G401 (cell line): ENCODE results near the gene MATN4. TPM values are rescaled to one million over a fixed set of nuclear protein-coding genes. Genes with fewer than 3 reads are reported as not detected.

ENCODE experiments used
- DNase-seq: peaks from one replicate; pipeline ENCODE4 v3.0.0-alpha.2; 2015; ENCODE audit warnings: low spot score
- in situ Hi-C: cut with HindIII; loops from 2 replicates; pipeline ENCODE4 v1.10.0; 2016; ENCODE audit warnings: low sequenced_read_pairs, mixed read lengths
- total RNA-seq: library from RNA; depleted of rRNA; stranded (reverse); fragments of >200 nt; shearing (Covaris generic); gene quantifications from 2 replicates; pipeline ENCODE4 v1.2.3, GENCODE V29; 2014

MATN4 gene
- total RNA-seq, 1 experiment from 2014 or later, result not detected

GRCh38 chr20:45318386-45318939 lies 10.4 kb upstream of the MATN4 start:
- in situ Hi-C loops, result loop anchor here (25.0 kb wide), 2 partner anchors 169 to 444 kb away; no protein-coding TSS in a partner anchor
- DNase-seq, result no peak

GRCh38 chr20:45317826-45318225 lies 9.7 kb upstream of the MATN4 start:
- DNase-seq, result no peak
- in situ Hi-C loops, result loop anchor here (25.0 kb wide), 2 partner anchors 169 to 444 kb away; no protein-coding TSS in a partner anchor

GRCh38 chr20:45316150-45317080 lies 8.3 kb upstream of the MATN4 start:
- DNase-seq, result no peak
- in situ Hi-C loops, result loop anchor here (25.0 kb wide), 2 partner anchors 171 to 446 kb away; no protein-coding TSS in a partner anchor

GRCh38 chr20:45315672-45316071 lies 7.6 kb upstream of the MATN4 start:
- no peak for DNase-seq
- in situ Hi-C loops, result loop anchor here (25.0 kb wide), 2 partner anchors 172 to 447 kb away; no protein-coding TSS in a partner anchor

GRCh38 chr20:45313943-45314342 lies 5.8 kb upstream of the MATN4 start:
- DNase-seq, result no peak
- in situ Hi-C loops, result loop anchor here (25.0 kb wide), 2 partner anchors 173 to 448 kb away; no protein-coding TSS in a partner anchor

GRCh38 chr20:45313065-45313695 lies 5.1 kb upstream of the MATN4 start:
- in situ Hi-C loops, result loop anchor here (25.0 kb wide), 2 partner anchors 174 to 449 kb away; no protein-coding TSS in a partner anchor
- DNase-seq, result no peak

- no peak for DNase-seq
- in situ Hi-C loops, result loop anchor here (25.0 kb wide), 2 partner anchors 175 to 450 kb away; no protein-coding TSS in a partner anchor
These were observed 4.1 kb upstream of the MATN4 start for GRCh38 chr20:45312241-45312640.

GRCh38 chr20:45311589-45312211 lies 3.6 kb upstream of the MATN4 start:
- DNase-seq, result peak; percentile 36
- in situ Hi-C loops, result loop anchor here (25.0 kb wide), 2 partner anchors 176 to 451 kb away; no protein-coding TSS in a partner anchor

- no peak for DNase-seq
- in situ Hi-C loops, result loop anchor here (25.0 kb wide), 2 partner anchors 178 to 453 kb away; no protein-coding TSS in a partner anchor
These were observed 976 bp upstream of the MATN4 start for GRCh38 chr20:45309075-45309474.

GRCh38 chr20:45307076-45307640 lies 941 bp downstream of the MATN4 start:
- in situ Hi-C loops, result loop anchor here (25.0 kb wide), 2 partner anchors 180 to 455 kb away; no protein-coding TSS in a partner anchor
- no peak for DNase-seq

- in situ Hi-C loops, result loop anchor here (25.0 kb wide), 2 partner anchors 181 to 456 kb away; no protein-coding TSS in a partner anchor
- DNase-seq, result no peak
These were observed 1.6 kb downstream of the MATN4 start, which contains the start of gene RBPJL for GRCh38 chr20:45306431-45306982. Gene RBPJL, plus strand, starts transcription at chr20:45306840. Its CDS starts 83 bp downstream, at chr20:45306923.

GRCh38 chr20:45305262-45305661 lies 2.8 kb downstream of the MATN4 start:
- in situ Hi-C loops, result loop anchor here (25.0 kb wide), 2 partner anchors 182 to 457 kb away; no protein-coding TSS in a partner anchor
- no peak for DNase-seq

- in situ Hi-C loops, result loop anchor here (25.0 kb wide), 2 partner anchors 183 to 458 kb away; no protein-coding TSS in a partner anchor
- no peak for DNase-seq
These were observed 3.6 kb downstream of the MATN4 start for GRCh38 chr20:45304464-45304999.

GRCh38 chr20:45303586-45304463 lies 4.3 kb downstream of the MATN4 start:
- in situ Hi-C loops, result loop anchor here (25.0 kb wide), 2 partner anchors 183 to 458 kb away; no protein-coding TSS in a partner anchor
- no peak for DNase-seq

- DNase-seq, result no peak
These were observed 6.3 kb downstream of the MATN4 start for GRCh38 chr20:45301824-45302271.

GRCh38 chr20:45300961-45301360 lies 7.1 kb downstream of the MATN4 start:
- no peak for DNase-seq
- in situ Hi-C loops, result loop anchor here (25.0 kb wide), 2 partner anchors 186 to 461 kb away; no protein-coding TSS in a partner anchor

More at GRCh38 chr20:45301824-45302271, 6.3 kb downstream of the MATN4 start:
- in situ Hi-C loops, result loop anchor here (25.0 kb wide), 2 partner anchors 185 to 460 kb away; no protein-coding TSS in a partner anchor
